ENCODE results near the gene SF1. TPM values are rescaled to one million over a fixed set of nuclear protein-coding genes. Genes with fewer than 3 reads are reported as not detected.

SF1 gene
- total and polyA plus RNA-seq, 2 of the 8 experiments (the other 6 are each of a cell fraction or from before 2014, with no cell fraction given) = 72.7 to 353 TPM

DNA sequence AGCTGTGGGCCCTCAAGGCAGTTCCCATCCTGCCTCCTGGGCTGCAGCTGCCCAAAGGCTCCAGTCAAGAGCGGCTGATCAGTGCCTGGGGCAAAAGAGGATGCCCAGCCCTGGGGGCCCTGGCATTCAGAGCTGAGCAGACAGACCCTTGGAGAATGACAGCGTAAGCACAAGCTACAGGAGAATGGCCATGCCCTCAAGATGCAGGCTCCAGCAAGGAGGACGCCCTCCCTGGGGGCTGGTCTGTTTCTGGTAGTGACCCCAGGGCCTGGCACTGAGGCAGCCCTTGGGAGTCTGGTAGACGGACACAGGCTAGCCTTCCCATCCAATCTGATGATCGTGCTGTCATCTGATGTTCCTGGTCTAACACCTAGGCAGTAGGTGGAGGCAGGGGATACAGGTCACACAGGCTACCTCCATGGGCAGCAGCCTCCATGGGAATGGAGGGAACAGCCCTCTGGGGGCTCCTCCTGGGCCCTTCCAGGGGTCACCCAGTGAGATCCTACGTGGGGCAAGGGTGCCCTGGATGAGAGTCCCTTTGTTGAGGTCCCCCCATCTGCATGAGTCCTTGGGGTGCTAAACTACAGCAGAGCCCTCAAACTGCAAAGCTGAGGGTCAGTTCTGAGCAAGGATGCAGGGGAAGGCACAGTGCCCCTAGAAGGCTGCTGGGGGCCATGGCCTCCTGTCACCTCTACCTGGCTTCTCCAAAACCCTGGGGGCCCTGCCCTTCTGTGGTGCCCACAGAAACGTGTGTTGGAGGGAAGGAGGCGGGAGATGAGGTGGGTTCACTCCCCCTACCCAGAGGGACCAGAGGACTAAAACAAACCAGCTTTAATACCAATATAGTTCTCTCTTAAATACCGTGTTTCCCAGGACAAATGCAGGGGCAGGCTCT, 10.2 kb upstream of the SF1 start (continued):
- no peak for TF ChIP-seq SIX5 (IDR thresholded peaks at IDR 0.05; ENCODE audit: low read depth, low read length)

Data from H1 (cell line).